B cell (primary cell): ENCODE measurements around the gene STAT4. TPM values are rescaled to one million over a fixed set of nuclear protein-coding genes. Genes with fewer than 3 reads are reported as not detected.

Experiments used
- ATAC-seq: fragments of 200-7000 bp; cut with Tn5 transposase; one replicate; pipeline ENCODE4 v1.10.0; 2021; ENCODE audit warnings: low read depth, mild to moderate bottlenecking, moderate number of reproducible peaks, moderate library complexity
- CTCF ChIA-PET: fragments of 350-600 bp; sonication (Branson Sonifier 250); formaldehyde crosslinking; loops from one replicate; lab custom pipeline; 2021; ENCODE audit warnings: antibody characterized with exemption, inconsistent platforms; lab: Charles Lee
- POLR2A ChIA-PET: fragments of 350-600 bp; sonication (Branson Sonifier 250); formaldehyde crosslinking; loops from one replicate; lab custom pipeline; 2021; ENCODE audit warnings: antibody characterized with exemption; lab: Charles Lee
- DNase-seq: peaks from one replicate; pipeline ENCODE4 v3.0.0; 2013
- H2AFZ ChIP-seq: 2 replicates; pipeline ENCODE4 v1.6.1; 2012; ENCODE audit warnings: mild to moderate bottlenecking, low read depth, low read length; ENCODE audit not compliant: insufficient read depth, poor library complexity, severe bottlenecking
- H3K27ac ChIP-seq, 2 donors: 1 replicate in 1 of 2; 2 replicates in 1 of 2; pipeline ENCODE4 v1.5.1; 2012 to 2013; ENCODE audit warnings: low read length in 2 of 2, mild to moderate bottlenecking in 2 of 2, moderate library complexity in 1 of 2
- H3K27me3 ChIP-seq, 4 experiments: fragments of 200-600 bp in 1 of 4; sonication (generic) in 1 of 4; replicated peaks in 1 of 4; 1 replicate in 2 of 4; 2 replicates in 2 of 4; pipeline versions ENCODE4 v1.6.1 to v1.7.0; 2013 to 2016; ENCODE audit warnings: low read length in 3 of 4, mild to moderate bottlenecking in 2 of 4, mixed read lengths in 1 of 4, moderate library complexity in 1 of 4; ENCODE audit not compliant: insufficient read depth in 4 of 4, control insufficient read depth in 3 of 4; ENCODE audit errors: control extremely low read depth in 1 of 4
- H3K36me3 ChIP-seq, 2 experiments: replicated peaks in 1 of 2; 1 replicate in 1 of 2; 2 replicates in 1 of 2; pipeline versions ENCODE4 v1.6.1 to v1.7.1; 2013; ENCODE audit warnings: low read length in 1 of 2; ENCODE audit not compliant: insufficient read depth in 2 of 2, control insufficient read depth in 1 of 2; ENCODE audit errors: control extremely low read depth in 1 of 2, extremely low read depth in 1 of 2
- H3K4me1 ChIP-seq, 2 donors: fragments of 200-600 bp in 1 of 2; sonication (generic) in 1 of 2; 1 replicate in 1 of 2; 2 replicates in 1 of 2; pipeline versions ENCODE4 v1.5.1 to v1.6.1; 2013 to 2017; ENCODE audit warnings: low read length in 2 of 2; ENCODE audit not compliant: control insufficient read depth in 2 of 2, insufficient read depth in 2 of 2
- H3K4me2 ChIP-seq: replicated peaks from 2 replicates; pipeline ENCODE3; 2012; ENCODE audit warnings: mild to moderate bottlenecking, low read depth, low read length; ENCODE audit not compliant: poor library complexity, severe bottlenecking
- H3K4me3 ChIP-seq, 5 experiments: fragments of 200-600 bp in 1 of 5; sonication (generic) in 1 of 5; 1 replicate in 3 of 5; 2 replicates in 2 of 5; pipeline versions ENCODE4 v1.5.1 to v1.7.0; 2011 to 2016; ENCODE audit warnings: low read length in 4 of 5, mild to moderate bottlenecking in 4 of 5, low read depth in 2 of 5, control low read depth in 1 of 5, moderate library complexity in 1 of 5; ENCODE audit not compliant: insufficient read depth in 1 of 5; ENCODE audit errors: control extremely low read depth in 1 of 5, extremely low read depth in 1 of 5
- H3K79me2 ChIP-seq: fragments of 200-600 bp; sonication (generic); one replicate; pipeline ENCODE4 v1.6.0; 2016; ENCODE audit warnings: low read length; ENCODE audit not compliant: control insufficient read depth, insufficient read depth
- H3K9ac ChIP-seq: fragments of 200-600 bp; sonication (generic); 2 replicates; pipeline ENCODE4 v1.6.1; 2017; ENCODE audit warnings: mild to moderate bottlenecking, low read length, moderate library complexity
- H3K9me3 ChIP-seq, 3 donors: one replicate each; pipeline versions ENCODE4 v1.6.1 to v1.7.1; 2013; ENCODE audit warnings: low read length in 2 of 3; ENCODE audit not compliant: control insufficient read depth in 2 of 3, insufficient read depth in 1 of 3; ENCODE audit errors: control extremely low read depth in 1 of 3
- H4K20me1 ChIP-seq: 2 replicates; pipeline ENCODE4 v1.6.0; 2012; ENCODE audit warnings: mild to moderate bottlenecking, low read length; ENCODE audit not compliant: insufficient read depth, control insufficient read depth, poor library complexity, severe bottlenecking
- H3K27ac Mint-ChIP-seq: one replicate; pipeline ENCODE4 v1.8.0; 2021; ENCODE audit warnings: mixed read lengths
- H3K27me3 Mint-ChIP-seq: one replicate; pipeline ENCODE4 v1.8.0; 2021; ENCODE audit warnings: mixed read lengths
- H3K4me1 Mint-ChIP-seq: one replicate; pipeline ENCODE4 v1.8.0; 2021; ENCODE audit warnings: mixed read lengths
- H3K4me3 Mint-ChIP-seq: one replicate; pipeline ENCODE4 v1.8.0; 2021; ENCODE audit warnings: mixed read lengths
- H3K9me3 Mint-ChIP-seq: one replicate; pipeline ENCODE4 v1.8.0; 2022; ENCODE audit warnings: mixed read lengths; ENCODE audit not compliant: insufficient read depth
- EZH2 ChIP-seq: IDR thresholded peaks from 2 replicates; pipeline ENCODE4 v1.6.1; 2012; ENCODE audit warnings: borderline replicate concordance, low read depth, mild to moderate bottlenecking, moderate library complexity, low read length; ENCODE audit not compliant: insufficient read depth, poor library complexity, severe bottlenecking
- WGBS: methylation state at CpG from one replicate; pipeline ENCODE4 v1.1.5; 2013; ENCODE audit warnings: missing lambda C conversion rate; ENCODE audit not compliant: insufficient coverage; 5-methylcytosine and 5-hydroxymethylcytosine counted together
- intact Hi-C: fragments of 100-400 bp; cut with micrococcal nuclease; formaldehyde crosslinking; loops from one replicate; pipeline ENCODE4 v1.10.0; 2022
- polyA plus RNA-seq: library from polyadenylated mRNA; depleted of rRNA; stranded (reverse); fragments of >200 nt; gene quantifications from 2 replicates; pipeline ENCODE4 v1.2.3, GENCODE V29; 2012
- total RNA-seq, 2 donors: library from RNA; stranded (reverse); fragments of 120-200 nt in 1 of 2; gene quantifications; 1 replicate in 1 of 2; 2 replicates in 1 of 2; pipeline versions ENCODE4 v1.2.3 to v1.2.4, GENCODE V29; 2013 to 2022
- TF ChIP-seq, protein P1 (sequence below): fragments of 200-600 bp; IDR thresholded peaks from one replicate; pipeline ENCODE4 v1.8.0; 2022; ENCODE audit warnings: antibody characterized with exemption, mild to moderate bottlenecking

The STAT4 gene
- total and polyA plus RNA-seq, 2 donors (not counting 1 experiment from before 2014, with no cell fraction given), result 2.0 to 62.1 TPM

DNA sequence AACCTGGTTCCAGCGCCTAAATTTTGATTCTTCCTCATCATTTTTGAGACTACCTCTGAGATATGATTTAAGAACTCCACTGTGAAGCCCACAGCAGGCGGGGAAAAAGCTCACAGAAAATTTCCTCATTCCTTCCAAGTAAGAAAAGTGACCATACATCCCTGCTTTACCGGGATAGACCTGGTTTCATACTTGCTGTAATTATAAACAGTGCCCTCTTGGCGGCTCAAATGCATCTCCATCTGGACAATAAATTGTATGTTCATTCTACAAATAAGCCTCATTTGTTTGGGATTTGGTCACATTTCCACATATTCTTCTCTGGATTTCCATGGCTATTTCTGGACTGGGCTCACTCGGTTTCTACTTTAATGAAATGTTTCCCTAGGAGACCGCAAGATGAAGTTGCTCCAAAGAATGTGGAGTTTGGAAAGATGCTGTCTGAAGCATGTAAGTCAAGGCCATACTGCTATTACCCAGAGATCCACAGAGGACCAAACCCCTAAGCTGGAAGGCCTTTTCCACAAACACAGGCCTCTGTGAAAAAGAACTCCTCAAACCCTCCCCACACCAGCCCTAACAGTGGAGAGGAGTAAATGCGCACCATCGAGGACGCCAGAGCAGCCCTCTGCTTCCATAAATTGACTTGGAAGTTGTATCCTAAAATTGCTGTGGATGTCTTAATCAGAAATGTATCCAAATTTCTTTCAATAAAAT lies 150.7 kb downstream of the STAT4 start:
- intact Hi-C loops, result no loop called here
- no peak overlapping the region for H3K4me3 ChIP-seq
- H3K27me3 Mint-ChIP-seq, result no peaks in the 10 kb centered on the region
- no peak overlapping the region for H2AFZ ChIP-seq
- H3K79me2 ChIP-seq, result peaks cover 4% of the 10 kb centered on the region
- peaks cover 0 to 10% (median 1%) of the 10 kb centered on the region in 3 donors for H3K9me3 ChIP-seq
- H3K4me3 Mint-ChIP-seq, result no peak overlapping the region
- no peaks in the 10 kb centered on the region for H3K4me1 ChIP-seq
- no peak overlapping the region for H3K9ac ChIP-seq
- POLR2A ChIA-PET, result no interaction called here
- TF ChIP-seq EZH2, result no peak
- H3K4me1 Mint-ChIP-seq, result no peaks in the 10 kb centered on the region
- peaks cover 31 to 97% of the 10 kb centered on the region in 2 experiments for H3K36me3 ChIP-seq
- no peak for DNase-seq
- no peak overlapping the region for H3K27ac ChIP-seq
- H3K4me2 ChIP-seq, result no peak overlapping the region
- H3K9me3 Mint-ChIP-seq, result no peaks in the 10 kb centered on the region
- no peak for ATAC-seq
- H4K20me1 ChIP-seq, result no peaks in the 10 kb centered on the region
- WGBS, result 93% methylated on average over 3 of the region's 9 CpGs
- H3K27me3 ChIP-seq, result no peaks in the 10 kb centered on the region
- CTCF ChIA-PET, result no interaction called here
- no peak overlapping the region for H3K27ac Mint-ChIP-seq

DNA sequence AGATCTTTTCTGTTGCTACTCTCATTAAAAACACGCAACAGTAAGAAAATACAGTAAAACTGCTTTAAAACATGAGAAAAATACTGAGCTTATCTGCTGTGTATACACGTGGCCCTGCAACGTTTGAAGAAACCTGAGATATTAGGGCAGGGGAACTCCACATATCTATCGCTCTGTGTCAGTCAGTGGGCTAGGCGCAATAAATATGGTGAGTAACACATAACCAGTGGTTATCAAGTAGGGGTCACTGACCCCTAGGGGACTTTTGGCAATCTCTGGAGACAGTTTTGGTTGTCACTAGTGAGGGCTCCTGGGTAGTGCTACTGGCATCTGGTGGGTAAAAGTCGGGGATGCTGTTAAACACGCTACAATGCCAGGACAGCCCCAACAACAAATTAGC lies 151.7 kb downstream of the STAT4 start:
- POLR2A ChIA-PET, result no interaction called here
- Histone ChIP-seq H3K4me2 (no peak overlapping the region), H3K4me1 (no peaks in the 10 kb centered on the region), H3K9me3 (peaks cover 0 to 10% (median under 1%) of the 10 kb centered on the region in 3 donors), H3K4me3 (no peak overlapping the region), H3K79me2 (peaks cover 5% of the 10 kb centered on the region), H3K27me3 (no peaks in the 10 kb centered on the region), H3K36me3 (peaks cover 25 to 97% of the 10 kb centered on the region in 2 experiments), H3K27ac (no peak overlapping the region), H4K20me1 (no peaks in the 10 kb centered on the region), H2AFZ (no peak overlapping the region), H3K9ac (no peak overlapping the region)
- H3K27ac Mint-ChIP-seq, result no peak overlapping the region
- TF ChIP-seq, protein P1, sequence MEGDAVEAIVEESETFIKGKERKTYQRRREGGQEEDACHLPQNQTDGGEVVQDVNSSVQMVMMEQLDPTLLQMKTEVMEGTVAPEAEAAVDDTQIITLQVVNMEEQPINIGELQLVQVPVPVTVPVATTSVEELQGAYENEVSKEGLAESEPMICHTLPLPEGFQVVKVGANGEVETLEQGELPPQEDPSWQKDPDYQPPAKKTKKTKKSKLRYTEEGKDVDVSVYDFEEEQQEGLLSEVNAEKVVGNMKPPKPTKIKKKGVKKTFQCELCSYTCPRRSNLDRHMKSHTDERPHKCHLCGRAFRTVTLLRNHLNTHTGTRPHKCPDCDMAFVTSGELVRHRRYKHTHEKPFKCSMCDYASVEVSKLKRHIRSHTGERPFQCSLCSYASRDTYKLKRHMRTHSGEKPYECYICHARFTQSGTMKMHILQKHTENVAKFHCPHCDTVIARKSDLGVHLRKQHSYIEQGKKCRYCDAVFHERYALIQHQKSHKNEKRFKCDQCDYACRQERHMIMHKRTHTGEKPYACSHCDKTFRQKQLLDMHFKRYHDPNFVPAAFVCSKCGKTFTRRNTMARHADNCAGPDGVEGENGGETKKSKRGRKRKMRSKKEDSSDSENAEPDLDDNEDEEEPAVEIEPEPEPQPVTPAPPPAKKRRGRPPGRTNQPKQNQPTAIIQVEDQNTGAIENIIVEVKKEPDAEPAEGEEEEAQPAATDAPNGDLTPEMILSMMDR, result no peak
- no peak for TF ChIP-seq EZH2
- no peak overlapping the region for H3K4me3 Mint-ChIP-seq
- no peaks in the 10 kb centered on the region for H3K9me3 Mint-ChIP-seq
- CTCF ChIA-PET, result no interaction called here
- intact Hi-C loops, result no loop called here
- H3K4me1 Mint-ChIP-seq, result no peaks in the 10 kb centered on the region
- H3K27me3 Mint-ChIP-seq, result no peaks in the 10 kb centered on the region
- WGBS, result 96% methylated on average over 5 of the region's 7 CpGs
- ATAC-seq (no peak), DNase-seq (no peak)
